ENCODE measurements around the gene IKBKE.

IKBKE gene

GRCh38 chr1:206464456-206464964 is 5.8 kb upstream of the IKBKE start:
- no peak for DNase-seq (ENCODE audit: low spot score)
- in situ Hi-C loops (cut with MboI; ENCODE audit: low pct_unique_long_range_greater_than_20kb, low sequenced_read_pairs, unreplicated experiment), result no loop called here
- TF ChIP-seq CTCF (IDR thresholded peaks at IDR 0.05; ENCODE audit: extremely low read depth, insufficient read depth, missing control alignments), result no peak

DNA sequence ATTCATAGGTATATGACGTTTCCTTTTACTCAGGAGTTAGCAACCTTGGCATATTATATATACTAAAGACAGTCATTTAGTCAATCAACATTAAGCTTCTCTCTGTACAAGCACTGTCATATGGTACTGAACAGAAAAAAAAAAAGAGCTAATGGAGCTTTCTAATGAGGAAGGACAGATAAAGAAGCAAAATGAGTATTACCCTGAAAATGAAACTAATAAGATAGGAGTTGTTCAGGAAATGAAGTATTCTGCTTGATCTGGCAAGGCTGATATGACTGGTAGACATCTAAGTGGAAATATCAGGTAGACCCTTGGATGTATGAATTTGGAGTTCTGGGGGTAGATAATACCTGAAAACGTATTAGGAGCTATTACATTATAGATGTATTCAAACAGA is 4.3 kb upstream of the IKBKE start:
- peak; percentile 67 for DNase-seq (ENCODE audit: low spot score)
- TF ChIP-seq CTCF (IDR thresholded peaks at IDR 0.05; ENCODE audit: extremely low read depth, insufficient read depth, missing control alignments), result no peak
- in situ Hi-C loops (cut with MboI; ENCODE audit: low pct_unique_long_range_greater_than_20kb, low sequenced_read_pairs, unreplicated experiment), result no loop called here

DNA sequence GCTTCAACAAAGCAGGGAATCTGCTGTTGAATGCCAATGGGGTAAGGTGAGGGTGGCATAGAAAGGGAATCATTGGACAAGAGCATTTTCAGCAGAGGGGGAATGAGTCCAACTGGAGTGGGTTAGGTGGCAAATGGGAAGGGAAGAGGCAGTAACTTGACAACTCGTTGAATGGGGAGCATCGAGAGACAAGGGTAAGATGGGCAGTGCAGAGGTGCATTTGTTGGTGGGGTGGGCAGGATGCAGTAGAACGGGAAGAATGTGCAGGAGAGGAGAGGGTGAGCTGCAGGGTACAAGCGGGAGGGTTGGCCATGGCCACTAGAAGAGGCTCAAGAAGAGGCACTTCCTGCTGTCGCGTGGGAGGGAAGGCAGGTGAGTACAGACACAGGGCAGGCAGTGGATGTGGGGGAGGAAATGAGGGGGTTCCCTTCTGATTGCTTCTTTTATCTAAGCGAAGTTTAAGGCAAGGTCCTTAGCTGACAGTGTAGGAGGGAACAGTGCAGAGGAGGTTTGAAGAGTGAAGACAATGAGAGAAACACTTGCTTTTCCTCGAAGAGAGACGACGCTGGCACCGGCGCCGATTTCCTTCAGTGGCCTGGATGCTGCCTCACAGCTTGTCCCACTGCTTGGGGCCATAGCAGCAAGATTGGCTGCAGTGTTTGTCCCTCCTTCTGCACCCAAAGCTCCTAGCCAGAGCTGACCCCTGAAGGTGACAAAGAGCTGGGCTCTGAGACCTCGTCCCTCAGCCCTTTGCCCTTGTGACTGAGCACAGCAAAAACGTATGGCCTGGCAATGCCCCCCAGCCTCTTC is 3.2 kb upstream of the IKBKE start:
- TF ChIP-seq CTCF (IDR thresholded peaks at IDR 0.05; ENCODE audit: extremely low read depth, insufficient read depth, missing control alignments), result no peak
- DNase-seq (ENCODE audit: low spot score), result no peak
- in situ Hi-C loops (cut with MboI; ENCODE audit: low pct_unique_long_range_greater_than_20kb, low sequenced_read_pairs, unreplicated experiment), result no loop called here

DNA sequence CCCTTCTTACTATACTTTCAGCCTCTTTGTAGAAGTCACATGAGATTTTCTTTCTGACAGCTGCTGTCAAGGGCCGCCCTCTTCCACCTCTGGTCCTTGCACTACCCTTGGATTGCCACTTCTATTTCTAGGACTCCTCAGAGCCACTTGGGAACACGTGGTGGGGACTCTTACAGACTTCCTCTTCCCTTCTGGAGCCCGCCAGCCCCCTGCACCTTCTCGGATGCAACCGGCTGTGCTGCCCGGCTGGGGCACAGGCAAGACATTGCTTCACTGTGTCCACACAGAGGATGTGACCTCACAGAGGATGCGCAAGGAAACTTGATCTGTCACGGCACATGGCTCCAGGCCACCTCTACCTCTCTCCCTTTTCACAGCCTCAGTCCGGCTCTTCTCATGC is 2.4 kb upstream of the IKBKE start:
- in situ Hi-C loops (cut with MboI; ENCODE audit: low pct_unique_long_range_greater_than_20kb, low sequenced_read_pairs, unreplicated experiment), result no loop called here
- peak; percentile 55 for DNase-seq (ENCODE audit: low spot score)
- TF ChIP-seq CTCF (IDR thresholded peaks at IDR 0.05; ENCODE audit: extremely low read depth, insufficient read depth, missing control alignments), result no peak

GRCh38 chr1:206468571-206468970 is 1.7 kb upstream of the IKBKE start:
- TF ChIP-seq CTCF (IDR thresholded peaks at IDR 0.05; ENCODE audit: extremely low read depth, insufficient read depth, missing control alignments), result no peak
- in situ Hi-C loops (cut with MboI; ENCODE audit: low pct_unique_long_range_greater_than_20kb, low sequenced_read_pairs, unreplicated experiment), result no loop called here
- no peak for DNase-seq (ENCODE audit: low spot score)

GRCh38 chr1:206469411-206469932 is 804 bp upstream of the IKBKE start:
- DNase-seq (ENCODE audit: low spot score), result peak; percentile 44
- no peak for TF ChIP-seq CTCF (IDR thresholded peaks at IDR 0.05; ENCODE audit: extremely low read depth, insufficient read depth, missing control alignments)
- in situ Hi-C loops (cut with MboI; ENCODE audit: low pct_unique_long_range_greater_than_20kb, low sequenced_read_pairs, unreplicated experiment), result no loop called here
